ENCODE data around the gene CSF3R. TPM values are rescaled to one million over a fixed set of nuclear protein-coding genes. Genes with fewer than 3 reads are reported as not detected.

Gene CSF3R
- total and polyA plus RNA-seq, 2 donors from 2014 or later, result 1.4 to 13.3 TPM

DNA sequence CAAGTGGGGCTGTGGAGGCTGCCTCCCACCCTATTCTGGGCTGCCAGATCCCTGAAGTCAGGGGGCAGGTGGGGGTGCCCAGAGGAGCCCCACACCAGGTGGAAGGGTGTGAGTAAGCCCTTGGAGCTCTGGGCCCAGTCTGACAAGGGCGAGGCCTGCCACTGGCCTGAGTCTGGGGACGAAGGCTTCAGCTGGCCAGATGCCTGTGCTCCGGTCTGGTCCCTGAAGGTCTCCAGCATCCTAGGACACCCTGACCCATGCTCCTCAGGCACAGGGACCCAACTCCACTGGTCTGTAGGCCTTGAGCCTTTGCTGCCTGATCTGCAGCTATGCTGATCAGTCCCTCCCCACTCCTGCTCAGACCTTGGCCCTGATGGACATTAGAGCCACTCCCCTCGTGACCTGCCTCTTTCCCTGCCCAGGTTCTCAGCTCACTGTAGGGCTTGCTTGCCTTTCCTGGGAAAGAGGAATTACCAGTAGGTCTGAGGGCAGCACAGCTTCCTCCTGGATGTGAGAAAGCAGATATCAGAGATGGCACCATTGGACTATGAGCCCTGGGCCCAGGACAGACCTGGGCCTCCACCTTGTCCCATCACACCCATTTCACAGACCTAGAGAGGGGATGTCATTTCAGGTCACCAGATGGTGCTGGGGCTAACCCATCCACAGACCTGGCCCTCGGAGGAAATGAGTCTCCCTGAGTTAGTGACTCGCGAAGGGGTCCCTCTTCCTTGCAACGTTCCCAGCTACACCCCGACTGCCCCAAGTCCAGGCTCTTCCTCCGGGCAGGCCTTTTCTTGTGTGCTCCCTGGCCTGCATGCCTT is 32.8 kb upstream of the CSF3R start:
- no peak overlapping the region for H3K9ac ChIP-seq (ENCODE audit: low read length in 3 of 3)
- intact Hi-C loops (cut with DNase I), result no loop called here
- no peaks in the 10 kb centered on the region for H3K9me3 ChIP-seq (ENCODE audit: control insufficient read depth in 2 of 3, insufficient read depth in 1 of 3, low read length in 3 of 3)
- TF ChIP-seq, protein P1, sequence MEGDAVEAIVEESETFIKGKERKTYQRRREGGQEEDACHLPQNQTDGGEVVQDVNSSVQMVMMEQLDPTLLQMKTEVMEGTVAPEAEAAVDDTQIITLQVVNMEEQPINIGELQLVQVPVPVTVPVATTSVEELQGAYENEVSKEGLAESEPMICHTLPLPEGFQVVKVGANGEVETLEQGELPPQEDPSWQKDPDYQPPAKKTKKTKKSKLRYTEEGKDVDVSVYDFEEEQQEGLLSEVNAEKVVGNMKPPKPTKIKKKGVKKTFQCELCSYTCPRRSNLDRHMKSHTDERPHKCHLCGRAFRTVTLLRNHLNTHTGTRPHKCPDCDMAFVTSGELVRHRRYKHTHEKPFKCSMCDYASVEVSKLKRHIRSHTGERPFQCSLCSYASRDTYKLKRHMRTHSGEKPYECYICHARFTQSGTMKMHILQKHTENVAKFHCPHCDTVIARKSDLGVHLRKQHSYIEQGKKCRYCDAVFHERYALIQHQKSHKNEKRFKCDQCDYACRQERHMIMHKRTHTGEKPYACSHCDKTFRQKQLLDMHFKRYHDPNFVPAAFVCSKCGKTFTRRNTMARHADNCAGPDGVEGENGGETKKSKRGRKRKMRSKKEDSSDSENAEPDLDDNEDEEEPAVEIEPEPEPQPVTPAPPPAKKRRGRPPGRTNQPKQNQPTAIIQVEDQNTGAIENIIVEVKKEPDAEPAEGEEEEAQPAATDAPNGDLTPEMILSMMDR (IDR thresholded peaks at IDR 0.05; ENCODE audit: borderline replicate concordance, extremely low read depth, insufficient read depth), result no peak
- FAIRE-seq, result no peak
- DNase-seq, result no peak
- no peak overlapping the region for H3K27ac ChIP-seq (ENCODE audit: low read depth in 2 of 2, low read length in 2 of 2)
- H3K4me3 ChIP-seq (ENCODE audit: low read length in 3 of 3), result no peak overlapping the region
- H3K36me3 ChIP-seq (ENCODE audit: control insufficient read depth in 2 of 3, insufficient read depth in 3 of 3, low read length in 3 of 3), result no peaks in the 10 kb centered on the region
- no peaks in the 10 kb centered on the region for H3K27me3 ChIP-seq (ENCODE audit: control insufficient read depth, insufficient read depth, low read length)
- no peaks in the 10 kb centered on the region for H3K4me1 ChIP-seq (ENCODE audit: control insufficient read depth in 2 of 3, insufficient read depth in 2 of 3, low read depth in 1 of 3, low read length in 3 of 3)

DNA sequence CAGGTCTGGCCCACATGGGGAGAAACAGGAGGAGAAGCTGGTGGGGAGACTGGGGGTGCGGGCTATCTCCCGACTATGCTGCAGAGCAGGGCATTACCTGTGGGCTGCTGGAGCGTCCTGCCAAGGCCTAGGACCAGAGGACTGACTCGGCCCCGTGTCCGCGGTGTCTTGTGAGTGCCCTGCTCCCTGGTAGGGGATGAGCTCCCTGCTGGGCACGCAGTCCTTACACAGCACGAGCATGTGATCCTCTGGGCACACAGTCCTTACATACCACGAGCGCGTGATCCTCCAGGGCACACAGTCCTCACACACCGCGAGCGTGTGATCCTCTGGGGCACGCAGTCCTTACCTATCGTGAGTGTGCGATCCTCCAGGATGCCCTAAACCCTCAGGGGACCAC is 31.8 kb upstream of the CSF3R start:
- DNase-seq (no peak), FAIRE-seq (no peak)
- TF ChIP-seq, protein P1 (IDR thresholded peaks at IDR 0.05; ENCODE audit: borderline replicate concordance, extremely low read depth, insufficient read depth), result no peak

DNA sequence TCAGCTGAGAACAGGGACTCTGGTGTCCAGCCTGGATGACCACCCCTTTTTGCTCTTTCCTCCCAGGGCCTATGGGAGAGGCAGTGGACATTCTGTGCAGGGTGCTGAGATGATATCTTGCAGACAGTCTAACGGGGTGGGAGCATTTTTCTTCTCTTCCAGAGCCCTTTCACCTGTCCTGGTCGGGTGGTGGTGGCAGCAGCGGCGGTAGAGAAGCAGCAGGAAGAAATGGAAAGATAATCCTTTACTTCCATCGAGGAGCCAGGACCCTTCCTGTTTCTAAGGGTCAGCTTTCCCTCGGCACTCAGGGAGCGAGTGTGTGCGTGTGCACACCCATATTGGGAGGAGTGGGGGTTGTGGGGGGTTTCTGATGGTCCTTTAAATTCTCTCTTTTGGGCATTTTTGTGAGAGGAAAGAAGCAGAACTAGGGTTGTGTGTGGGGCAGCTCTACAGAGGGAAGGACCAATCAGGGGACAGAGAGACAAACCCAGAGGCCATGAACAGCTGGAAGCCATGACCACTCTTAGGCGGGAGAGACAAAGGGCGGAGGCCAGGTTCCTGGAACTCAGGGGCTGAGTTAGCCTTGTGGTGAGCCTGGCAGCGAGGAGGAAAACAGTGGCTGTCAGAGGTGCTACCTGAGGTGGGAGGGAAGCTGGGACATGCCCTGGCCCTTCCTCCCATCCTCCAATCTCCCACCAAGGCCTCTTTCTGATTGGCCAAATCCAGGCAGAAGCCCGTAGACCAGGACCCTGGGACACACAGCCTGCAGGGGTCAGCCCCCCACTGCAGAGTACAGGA is 31.2 kb upstream of the CSF3R start:
- Histone ChIP-seq H3K36me3 (ENCODE audit: control insufficient read depth in 2 of 3, insufficient read depth in 3 of 3, low read length in 3 of 3) (no peaks in the 10 kb centered on the region), H3K27ac (ENCODE audit: low read depth in 2 of 2, low read length in 2 of 2) (no peak overlapping the region), H3K4me1 (ENCODE audit: control insufficient read depth in 2 of 3, insufficient read depth in 2 of 3, low read depth in 1 of 3, low read length in 3 of 3) (no peaks in the 10 kb centered on the region), H3K9ac (ENCODE audit: low read length in 3 of 3) (no peak overlapping the region), H3K27me3 (ENCODE audit: control insufficient read depth, insufficient read depth, low read length) (no peaks in the 10 kb centered on the region), H3K4me3 (ENCODE audit: low read length in 3 of 3) (no peak overlapping the region), H3K9me3 (ENCODE audit: control insufficient read depth in 2 of 3, insufficient read depth in 1 of 3, low read length in 3 of 3) (no peaks in the 10 kb centered on the region)
- TF ChIP-seq, protein P1 (IDR thresholded peaks at IDR 0.05; ENCODE audit: borderline replicate concordance, extremely low read depth, insufficient read depth), result no peak
- FAIRE-seq (no peak), DNase-seq (no peak)
- intact Hi-C loops (cut with DNase I), result no loop called here

More for the DNA sequence above, 31.8 kb upstream of the CSF3R start:
- intact Hi-C loops (cut with DNase I), result no loop called here
- H3K4me1 ChIP-seq (ENCODE audit: control insufficient read depth in 2 of 3, insufficient read depth in 2 of 3, low read depth in 1 of 3, low read length in 3 of 3), result no peaks in the 10 kb centered on the region
- H3K36me3 ChIP-seq (ENCODE audit: control insufficient read depth in 2 of 3, insufficient read depth in 3 of 3, low read length in 3 of 3), result no peaks in the 10 kb centered on the region
- no peaks in the 10 kb centered on the region for H3K27me3 ChIP-seq (ENCODE audit: control insufficient read depth, insufficient read depth, low read length)
- no peak overlapping the region for H3K27ac ChIP-seq (ENCODE audit: low read depth in 2 of 2, low read length in 2 of 2)
- H3K4me3 ChIP-seq (ENCODE audit: low read length in 3 of 3), result no peak overlapping the region
- H3K9me3 ChIP-seq (ENCODE audit: control insufficient read depth in 2 of 3, insufficient read depth in 1 of 3, low read length in 3 of 3), result no peaks in the 10 kb centered on the region
- H3K9ac ChIP-seq (ENCODE audit: low read length in 3 of 3), result no peak overlapping the region

All from kidney (tissue), 14 donors.